Cardiac septum (tissue), 1 donor: Measurements from ENCODE around the gene KCNJ12. TPM values are rescaled to one million over a fixed set of nuclear protein-coding genes. Genes with fewer than 3 reads are reported as not detected.

ENCODE experiments used
- DNase-seq: peaks from one replicate; pipeline ENCODE4 v3.0.0-alpha.2; 2020; ENCODE audit warnings: low spot score
- intact Hi-C: fragments of 100-400 bp; cut with DNase I; formaldehyde crosslinking; loops from one replicate; pipeline ENCODE4 v1.14.0; 2022
- total RNA-seq: library from RNA; stranded (reverse); fragmentation: NEBNext Ultra II Directional; extraction: Animal tissue kit (Norgen Biotek cat#: 25700); gene quantifications from one replicate; pipeline ENCODE4 v1.2.1, GENCODE V29; 2021
- donor health status: DM: no; HTN: no; CAD: no.

KCNJ12 gene
- total RNA-seq, 1 donor from 2014 or later: 11.3 TPM

DNA sequence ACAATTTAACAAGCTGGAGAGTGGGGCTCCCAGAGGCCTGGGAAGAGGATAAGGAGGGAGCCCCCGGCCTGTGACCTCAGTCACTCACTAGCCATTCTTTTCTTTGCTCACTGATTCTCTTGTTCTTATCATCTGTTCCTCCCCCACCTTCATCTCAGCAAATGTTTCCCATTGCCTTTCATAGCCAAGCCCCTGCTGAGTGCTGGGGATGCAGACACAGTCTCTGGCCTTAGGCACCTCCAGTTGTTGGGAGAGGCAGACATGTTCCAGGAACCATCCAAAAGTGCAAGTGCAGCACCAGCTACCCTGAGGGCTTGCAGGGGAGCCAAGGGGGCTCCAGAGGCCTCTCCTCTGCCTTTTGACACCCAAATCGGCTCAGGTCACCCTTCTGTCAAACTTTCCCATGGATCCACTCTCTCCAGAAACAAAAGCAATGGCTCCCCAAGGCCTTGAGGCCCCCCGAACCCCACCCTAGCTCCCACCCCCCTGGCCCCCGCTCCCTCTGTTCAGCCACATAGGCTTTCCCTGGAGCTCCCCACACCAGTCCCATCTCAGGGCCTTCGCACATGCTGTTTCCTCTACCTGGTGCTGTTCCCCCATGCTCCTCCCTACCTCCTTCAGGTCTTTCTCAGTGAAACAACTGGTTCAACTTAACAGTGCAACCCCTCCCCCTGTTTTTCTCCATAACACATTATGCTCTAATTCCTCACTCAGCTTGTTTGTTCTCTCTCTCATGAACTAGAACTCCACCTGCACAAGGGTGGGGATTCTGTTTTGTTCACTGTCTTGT lies 14.9 kb upstream of the KCNJ12 start:
- intact Hi-C loops: no loop called here
- DNase-seq: no peak

DNA sequence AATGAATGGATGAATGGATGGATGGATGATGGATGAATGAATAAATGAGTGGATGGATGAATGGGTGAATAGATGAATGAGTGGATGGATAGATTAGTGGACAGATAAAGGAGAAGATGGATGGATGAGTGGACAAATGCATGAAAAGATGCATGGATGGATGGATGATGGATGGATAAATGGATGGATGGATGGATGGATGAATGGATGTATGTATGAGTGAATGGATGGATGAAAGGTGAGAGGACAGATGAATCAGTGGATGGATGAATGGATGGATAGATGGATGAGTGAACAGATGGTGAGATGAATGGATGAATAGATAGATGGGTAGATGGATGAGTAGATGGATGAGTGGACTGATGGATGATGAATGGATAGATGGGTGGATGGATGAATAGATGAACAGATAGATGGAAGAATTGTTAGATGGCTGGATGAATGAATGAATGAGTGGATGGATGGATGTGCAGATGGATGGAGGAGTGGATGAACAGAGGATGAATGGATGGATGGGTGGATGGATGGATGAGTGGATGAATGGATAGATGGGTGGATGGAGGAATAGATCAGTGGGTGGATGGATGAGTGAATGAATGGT lies 13.7 kb upstream of the KCNJ12 start:
- DNase-seq: no peak
- intact Hi-C loops: no loop called here

DNA sequence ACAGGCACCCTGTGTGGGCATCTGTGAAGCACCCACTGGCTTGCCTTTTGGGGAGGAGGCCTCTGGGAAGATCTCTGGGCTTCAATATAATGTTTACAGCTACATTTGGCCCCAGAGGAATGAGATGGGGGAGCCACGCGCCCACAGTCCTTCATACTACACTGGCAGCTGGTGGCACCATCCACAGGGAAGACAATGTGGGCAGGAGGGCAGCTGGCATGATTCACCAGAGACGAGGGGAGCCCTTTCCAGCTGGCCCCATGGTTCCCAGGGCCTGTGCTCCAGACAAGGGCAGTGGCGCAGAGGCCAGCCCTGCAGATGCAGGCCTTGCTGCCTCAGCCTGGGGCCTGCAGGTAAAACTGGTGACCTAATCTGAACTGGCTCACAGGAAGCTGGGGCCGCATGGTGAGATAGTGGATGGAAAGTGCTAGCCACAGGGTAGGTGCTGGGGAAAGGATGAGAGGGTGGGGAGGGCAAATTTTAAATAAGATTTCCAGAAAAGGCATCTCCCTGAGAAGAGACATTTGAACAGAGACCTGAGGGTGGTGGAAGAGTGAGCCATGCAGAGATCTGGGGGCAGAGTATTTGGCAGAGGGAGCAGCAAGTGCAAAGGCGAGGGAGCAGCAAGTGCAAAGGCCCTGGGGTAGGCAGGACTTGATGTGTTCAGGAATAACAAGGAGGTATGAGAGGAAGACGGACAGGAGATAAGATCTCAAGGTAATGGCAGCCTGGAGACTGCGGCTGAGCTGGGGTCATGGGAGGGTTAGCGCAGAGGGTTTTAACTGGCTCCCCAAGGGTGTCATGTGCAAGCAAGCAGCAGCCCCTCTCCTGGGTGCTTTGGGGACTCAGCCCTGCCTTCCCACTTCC lies 12.1 kb upstream of the KCNJ12 start:
- no peak for DNase-seq
- intact Hi-C loops: no loop called here

DNA sequence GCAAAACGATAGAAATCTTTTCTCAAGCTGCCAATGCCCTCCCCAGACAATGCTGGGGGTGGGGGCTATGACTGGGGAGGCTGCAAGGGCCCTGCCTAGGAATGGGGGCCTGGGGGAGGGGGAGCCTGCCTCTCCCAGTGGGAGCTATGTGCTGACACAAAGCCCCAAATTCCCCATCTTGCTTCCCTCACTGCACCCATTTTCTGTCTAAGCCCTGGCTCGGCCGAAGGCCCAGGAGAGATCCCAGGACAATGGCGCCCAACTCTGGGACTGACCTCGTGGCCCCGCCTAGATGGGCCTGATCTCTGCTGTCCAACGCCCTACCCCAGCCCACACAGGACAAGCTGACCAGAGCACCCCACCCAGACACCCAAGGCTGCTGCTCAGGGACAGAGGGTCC lies 11.1 kb upstream of the KCNJ12 start:
- no peak for DNase-seq
- intact Hi-C loops: no loop called here

DNA sequence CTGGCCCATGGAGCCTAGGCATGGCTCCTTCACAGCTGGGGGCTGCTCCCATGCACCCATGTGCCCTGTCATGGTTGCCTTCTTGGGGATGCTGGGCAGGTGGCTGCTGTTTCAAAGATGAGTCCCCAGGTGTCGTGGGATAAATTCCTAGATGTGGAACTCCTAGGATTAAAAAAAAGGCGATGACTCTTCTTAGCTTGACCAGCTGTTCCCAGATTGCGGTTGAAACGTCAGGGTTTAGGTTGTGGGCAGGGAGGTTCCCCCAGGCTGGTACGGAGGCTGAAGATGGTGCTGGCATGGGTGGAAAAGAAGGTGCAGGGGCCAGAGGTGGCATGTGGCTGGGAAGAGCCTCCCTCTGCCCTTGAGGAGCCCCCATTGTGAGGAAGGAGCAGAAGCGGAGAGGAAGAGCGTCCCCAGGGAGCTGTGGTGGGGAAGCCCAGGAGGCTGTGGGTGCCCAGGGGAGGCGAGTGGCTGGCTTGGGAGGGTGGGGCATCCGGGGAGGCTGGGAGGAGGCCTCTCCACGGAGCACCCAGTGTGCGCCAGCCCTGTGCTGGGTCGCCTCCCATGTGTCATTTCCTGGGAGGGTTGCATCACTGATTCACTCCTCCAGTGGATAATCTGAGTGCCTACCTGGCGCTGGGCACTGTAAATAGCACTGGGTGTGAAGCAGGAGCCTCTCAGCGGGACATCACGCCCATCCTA lies 7.5 kb upstream of the KCNJ12 start:
- DNase-seq: no peak
- intact Hi-C loops: no loop called here

DNA sequence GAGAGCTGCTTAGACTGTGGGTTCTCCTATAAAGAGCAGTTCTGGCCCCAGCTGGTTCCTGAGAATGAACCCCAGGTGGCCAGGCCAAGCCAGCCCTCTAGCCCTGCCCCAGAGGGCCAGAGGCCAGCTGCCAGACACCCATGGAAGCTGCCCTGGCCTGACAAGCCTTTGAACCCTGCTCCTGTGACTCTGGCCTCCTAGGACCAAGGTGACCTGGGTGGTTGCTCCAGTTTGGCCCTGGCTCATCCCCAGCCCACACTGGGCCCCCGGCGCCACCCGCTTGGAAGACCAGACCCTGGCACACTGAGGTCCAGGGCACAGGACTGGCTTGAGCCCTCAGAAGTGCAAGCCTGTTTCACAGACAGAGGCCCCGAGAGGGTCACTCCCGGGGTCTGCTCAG lies 6.8 kb upstream of the KCNJ12 start:
- intact Hi-C loops: no loop called here
- no peak for DNase-seq

DNA sequence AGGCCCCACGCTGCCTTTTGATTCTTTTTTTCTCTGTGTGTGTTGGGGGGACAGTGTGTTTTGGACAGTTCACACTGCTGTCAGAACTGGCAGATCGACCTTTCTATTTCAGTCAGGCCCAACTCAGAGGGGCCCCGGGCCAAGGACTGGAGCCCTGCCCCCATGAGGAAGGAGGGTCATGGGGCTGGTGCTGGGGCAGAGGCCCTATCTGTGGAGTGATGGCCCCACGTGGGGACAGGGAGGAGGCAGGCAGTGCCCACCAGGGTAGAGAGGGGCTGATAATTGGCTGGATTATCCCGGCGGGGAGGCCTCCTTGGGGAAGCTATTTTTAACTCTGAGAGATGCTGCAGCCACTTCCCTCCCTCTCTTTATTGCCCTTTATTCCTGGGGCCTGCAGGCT lies 5.7 kb upstream of the KCNJ12 start:
- intact Hi-C loops: no loop called here
- DNase-seq: peak; percentile 90

DNA sequence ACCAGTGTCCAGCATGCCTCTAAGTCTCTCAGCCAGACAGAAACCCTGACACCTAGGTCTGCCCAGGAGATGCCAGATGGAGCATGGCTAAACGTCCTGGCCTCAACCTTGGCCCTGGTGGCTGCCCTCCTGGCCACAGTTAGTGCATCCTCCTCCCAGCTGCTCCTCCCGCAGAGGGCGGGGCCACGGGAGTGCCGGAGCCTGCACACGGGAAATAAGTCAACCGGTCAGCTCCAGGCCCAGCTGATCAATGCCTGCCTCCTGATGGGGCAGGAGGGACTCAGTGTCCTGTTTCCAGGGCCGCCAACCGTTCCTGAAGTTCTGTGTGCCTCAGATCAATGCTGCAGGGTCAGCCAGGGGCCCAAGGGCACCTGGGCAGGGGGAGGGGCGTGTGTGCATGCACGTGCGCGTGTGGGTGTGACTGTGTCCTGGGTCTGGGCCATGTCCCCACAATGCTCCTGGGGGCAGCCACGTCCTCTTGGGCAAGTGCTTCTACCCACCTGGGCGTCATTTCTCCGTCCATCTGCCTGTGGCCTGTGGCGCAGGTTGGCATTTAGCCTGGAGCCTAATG lies 4.6 kb upstream of the KCNJ12 start:
- intact Hi-C loops: no loop called here
- DNase-seq: no peak

DNA sequence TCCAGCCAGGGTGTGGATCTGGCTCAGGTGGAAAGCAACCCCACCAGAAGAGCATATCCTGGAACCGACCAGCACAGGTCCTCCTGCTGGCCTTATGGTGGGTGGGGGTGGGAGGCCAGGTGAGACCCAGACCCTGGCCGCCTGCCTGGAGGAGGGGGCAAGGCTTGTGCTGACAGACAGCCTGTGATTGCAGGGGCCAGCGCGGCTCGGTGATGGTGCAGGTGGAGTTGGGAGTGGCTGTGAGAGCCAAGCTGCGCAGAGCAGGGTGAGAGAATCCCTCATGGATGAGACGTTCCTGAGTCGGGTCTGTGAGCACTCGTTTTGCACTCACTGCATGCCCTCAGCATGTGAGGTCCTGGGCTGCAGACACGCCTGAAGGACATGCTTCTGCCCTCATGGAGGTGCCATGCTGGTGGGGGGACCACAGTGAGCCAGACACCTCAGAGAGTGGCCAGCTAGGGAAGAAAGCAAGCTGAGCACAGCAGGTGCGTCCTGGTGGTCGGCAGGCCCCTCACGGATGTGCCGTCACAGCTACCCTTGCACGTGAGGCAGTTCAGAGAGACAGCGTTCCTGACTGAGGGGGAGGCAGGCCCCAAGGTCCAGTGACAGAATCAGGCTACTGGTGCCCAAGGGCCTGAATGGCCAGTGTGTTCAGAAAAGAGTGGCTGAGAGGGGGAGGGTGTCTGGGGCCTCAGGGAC lies 3.8 kb upstream of the KCNJ12 start:
- DNase-seq: no peak
- intact Hi-C loops: no loop called here

DNA sequence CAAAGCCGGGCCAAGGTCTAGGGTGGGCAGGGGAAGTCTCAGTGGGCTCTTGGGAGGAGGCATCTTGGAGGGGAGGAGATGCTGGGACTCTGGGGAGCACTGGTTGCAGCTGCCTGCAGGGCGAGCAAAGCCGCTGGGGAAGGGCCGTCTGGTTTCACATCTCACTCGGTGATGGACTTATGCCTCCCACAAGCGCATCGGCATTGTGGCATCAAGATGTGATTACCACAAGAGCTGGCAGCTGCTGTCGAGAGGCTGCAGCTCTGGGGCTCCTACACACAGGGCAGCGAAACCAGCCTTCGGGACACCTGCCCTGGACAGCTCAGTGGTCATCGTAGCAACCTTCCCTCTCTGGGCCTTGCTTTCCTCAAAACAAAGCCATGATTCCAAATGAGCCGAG lies 3.1 kb upstream of the KCNJ12 start:
- DNase-seq: no peak
- intact Hi-C loops: no loop called here

DNA sequence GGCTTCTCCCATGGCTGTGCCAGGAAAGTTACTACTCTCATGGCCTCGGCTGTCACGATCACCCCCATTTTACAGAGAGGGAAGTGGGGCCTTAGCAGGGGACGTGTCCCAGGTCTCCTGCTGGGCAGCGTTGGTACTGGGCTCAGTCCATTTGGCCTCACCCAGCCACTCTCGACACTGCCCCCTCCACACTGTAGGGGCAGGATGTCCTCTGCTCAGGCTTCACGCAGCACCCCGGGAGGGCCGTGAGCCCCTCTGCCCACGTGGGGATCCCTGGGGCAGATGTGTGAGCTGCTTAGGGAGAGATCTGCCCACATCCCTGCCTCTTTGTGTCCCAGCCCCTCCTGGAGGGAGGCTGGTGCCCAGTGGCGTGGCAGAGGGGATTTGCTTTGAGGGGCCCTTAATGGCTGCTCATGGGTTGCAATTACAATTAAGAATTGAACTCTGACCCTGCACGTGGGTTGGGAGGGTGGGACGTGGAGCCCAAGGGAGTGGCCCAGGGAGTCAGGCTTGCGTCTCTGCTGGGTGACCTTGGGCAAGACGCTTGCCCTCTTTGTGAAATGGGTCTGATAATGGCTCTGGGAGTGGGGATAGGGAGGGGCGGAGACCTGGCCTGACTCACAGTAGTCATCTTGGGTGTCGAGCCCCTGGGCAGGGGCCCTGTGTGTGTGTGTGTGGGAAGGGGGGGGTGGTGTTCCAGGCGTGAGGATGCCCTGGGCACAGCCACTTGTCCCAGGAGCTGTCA lies 2.3 kb upstream of the KCNJ12 start:
- DNase-seq: no peak
- intact Hi-C loops: no loop called here

DNA sequence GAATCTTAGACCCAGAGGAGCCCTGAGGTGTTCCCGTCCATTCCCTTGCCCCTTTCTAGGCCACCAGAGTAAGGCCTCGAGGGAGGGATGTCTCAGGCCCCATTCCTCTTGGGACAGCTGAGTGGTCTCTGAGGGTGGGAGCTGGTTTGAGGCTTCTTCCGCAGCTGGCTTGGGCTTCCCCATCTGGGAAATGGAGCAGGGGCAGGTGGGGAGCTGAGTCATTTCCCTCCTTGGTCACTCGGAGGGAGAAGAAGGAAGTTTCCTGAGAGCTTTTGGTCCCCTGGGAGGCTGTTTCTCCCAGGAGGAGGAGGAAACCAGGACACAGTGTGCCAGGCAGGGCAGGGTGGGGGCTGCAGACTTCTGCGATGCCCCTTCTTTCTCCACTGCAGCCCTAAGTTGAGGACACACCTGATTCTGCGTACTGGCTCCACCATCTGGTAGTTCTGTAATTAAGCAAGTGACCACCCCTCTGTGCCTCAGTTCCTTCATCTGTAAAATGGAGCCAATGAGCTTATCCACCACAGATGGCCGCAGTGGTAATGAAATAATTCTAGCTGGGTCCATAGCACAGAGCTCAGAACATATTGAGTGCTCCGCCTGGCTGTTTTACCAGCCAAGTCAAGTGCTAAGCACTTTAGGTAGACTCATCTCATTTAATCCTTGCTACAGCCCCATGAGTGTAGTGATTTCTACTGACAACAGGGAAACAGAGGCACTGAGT lies 1.6 kb upstream of the KCNJ12 start:
- DNase-seq: no peak

DNA sequence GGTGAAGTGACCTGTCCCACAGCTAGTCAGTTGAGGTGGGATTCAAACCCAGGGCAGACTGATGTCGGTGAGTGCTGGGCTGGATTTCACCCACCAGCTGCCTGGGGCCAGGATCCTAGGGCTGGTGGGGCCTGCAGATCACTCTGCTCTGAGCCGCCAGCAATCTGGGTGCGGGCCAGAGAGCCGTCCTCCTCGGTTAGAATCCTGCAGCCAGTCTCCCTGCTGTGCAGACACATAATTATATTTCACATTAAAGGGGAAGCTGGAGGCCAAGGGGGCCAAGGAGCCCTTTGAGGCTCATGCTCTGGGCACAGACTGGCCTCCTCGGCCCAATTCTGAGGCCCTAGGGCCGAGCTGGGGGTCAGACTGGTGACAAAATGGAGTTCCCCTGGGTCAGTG lies 996 bp upstream of the KCNJ12 start:
- DNase-seq: no peak
- intact Hi-C loops: loop anchor here (5.0 kb wide), 2 partner anchors 77 to 88 kb away; no protein-coding TSS in a partner anchor

More for the DNA sequence above, 1.6 kb upstream of the KCNJ12 start:
- intact Hi-C loops: loop anchor here (5.0 kb wide), 2 partner anchors 78 to 87 kb away; no protein-coding TSS in a partner anchor

DNA sequence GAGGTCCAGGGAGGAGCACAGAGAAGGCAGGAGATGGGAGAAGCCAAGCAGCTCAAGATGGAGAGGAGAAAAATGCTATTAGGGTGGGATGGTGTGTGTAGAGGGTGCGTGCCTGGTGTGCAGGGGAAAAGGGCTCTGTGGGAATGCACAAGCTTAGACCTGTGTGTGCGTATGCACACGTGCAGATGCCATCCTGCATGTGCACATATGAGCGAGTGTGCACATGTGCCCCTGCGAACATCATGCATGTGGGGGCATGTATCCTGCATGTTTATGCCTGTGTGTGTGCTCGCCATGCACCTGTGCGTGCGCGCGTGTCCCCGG lies 438 bp upstream of the KCNJ12 start:
- intact Hi-C loops: loop anchor here (5.0 kb wide), 2 partner anchors 77 to 88 kb away; no protein-coding TSS in a partner anchor
- DNase-seq: no peak

DNA sequence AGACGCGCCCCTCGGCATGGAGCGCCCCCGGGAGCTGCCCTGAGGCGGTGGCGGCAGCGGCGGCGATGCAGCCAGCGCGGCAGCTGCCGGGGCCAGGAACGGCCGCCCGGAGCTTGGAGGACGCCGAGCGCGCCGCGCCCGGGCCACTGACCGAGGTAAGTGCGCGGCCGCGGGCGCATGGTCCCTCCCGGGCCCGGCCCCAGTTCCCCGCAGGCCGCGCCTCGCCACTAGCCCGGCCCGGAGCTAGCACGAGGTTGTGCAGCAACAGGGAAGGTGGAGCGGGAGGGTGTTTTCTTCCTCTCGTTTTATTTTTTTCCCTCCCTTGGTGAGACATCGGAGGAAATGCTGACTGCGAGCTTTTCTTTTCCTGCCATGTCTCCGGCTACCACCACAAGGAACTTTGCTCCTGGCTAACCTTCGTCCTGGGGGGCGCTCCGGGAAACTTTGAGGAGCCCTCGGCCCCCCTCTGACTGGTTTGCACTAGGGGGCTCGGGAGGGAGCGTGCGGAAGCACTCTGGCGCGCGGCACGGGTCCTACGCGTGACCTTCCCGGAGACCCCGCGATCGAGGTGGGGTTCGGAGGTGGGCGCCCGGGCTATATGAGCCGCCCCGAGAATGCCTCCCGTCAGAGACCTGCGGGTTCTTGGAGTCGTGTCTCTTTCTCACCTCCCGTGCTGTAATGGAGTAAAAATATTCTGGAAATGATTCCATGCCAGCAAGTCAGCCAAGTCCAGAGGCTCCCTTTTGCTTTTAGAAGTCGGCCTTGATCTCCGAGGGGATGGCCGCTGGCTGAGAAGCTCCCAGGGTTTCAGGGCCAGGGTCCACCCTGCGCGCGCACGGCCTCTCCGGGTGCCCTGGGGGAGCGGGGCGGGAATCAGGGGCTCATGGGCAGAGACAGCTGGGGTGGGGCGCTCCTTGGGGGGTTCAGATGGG lies 868 bp downstream of the KCNJ12 start:
- DNase-seq: no peak
- intact Hi-C loops: loop anchor here (5.0 kb wide), 2 partner anchors 75 to 90 kb away; no protein-coding TSS in a partner anchor

DNA sequence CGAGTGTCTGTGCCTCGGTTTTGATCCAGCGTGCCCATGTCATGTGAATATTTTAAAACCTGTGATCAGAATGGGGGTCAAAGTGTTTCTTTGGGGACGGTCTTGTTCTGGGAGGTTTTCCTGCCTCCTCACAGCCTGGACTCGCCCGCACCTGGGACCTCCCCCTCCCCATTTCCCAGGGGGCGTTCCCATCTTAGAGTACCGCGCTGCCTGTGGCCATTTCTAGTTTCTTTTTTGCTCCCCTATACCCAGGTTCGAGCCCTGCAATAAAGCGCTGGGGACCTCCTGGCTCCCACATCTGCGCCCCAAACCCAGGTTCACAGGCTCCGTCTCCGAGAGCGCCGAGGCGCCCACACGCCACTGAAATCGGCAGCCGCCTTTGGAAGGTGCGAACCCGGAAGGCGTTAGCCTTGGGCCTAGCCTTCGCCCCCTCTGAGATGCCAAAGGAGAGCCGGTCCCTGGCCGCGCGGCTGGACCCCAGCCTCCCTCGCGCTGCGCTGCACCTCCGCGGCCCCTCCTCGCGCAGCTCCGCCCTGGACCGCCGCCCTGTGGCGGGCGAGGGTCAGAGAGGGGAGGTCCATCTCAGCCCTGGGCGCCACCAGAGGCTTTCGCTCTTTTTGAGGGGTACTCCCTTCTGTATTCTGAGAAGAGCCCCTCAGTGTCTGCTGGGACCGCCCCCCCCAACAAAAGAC lies 1.7 kb downstream of the KCNJ12 start:
- DNase-seq: no peak
- intact Hi-C loops: loop anchor here (5.0 kb wide), 2 partner anchors 74 to 91 kb away; no protein-coding TSS in a partner anchor
